Measurements from ENCODE around the gene ID3. TPM values are rescaled to one million over a fixed set of nuclear protein-coding genes. Genes with fewer than 3 reads are reported as not detected.

Gene ID3
- total and polyA plus RNA-seq, 9 of the 15 experiments (the other 6 are each of a cell fraction or from before 2014, with no cell fraction given) = 6.8 to 59.8 (median 23.5) TPM

- no peak for TF ChIP-seq PBX2 (CRISPR knock-in tag; IDR thresholded peaks at IDR 0.05; ENCODE audit: low read depth)
- TF ChIP-seq PBX2 (tag; conservative IDR thresholded peaks at IDR 0.05; ENCODE audit: low read depth) = no peak
- no peak for TF ChIP-seq KLF13 (tag; IDR thresholded peaks at IDR 0.05; ENCODE audit: borderline replicate concordance, low read depth)
- TF ChIP-seq SETDB1 (IDR thresholded peaks at IDR 0.05; ENCODE audit: low read length) = no peak
- TF ChIP-seq ZBTB17 (CRISPR knock-in tag; IDR thresholded peaks at IDR 0.05) = no peak
- TF ChIP-seq, protein P1, sequence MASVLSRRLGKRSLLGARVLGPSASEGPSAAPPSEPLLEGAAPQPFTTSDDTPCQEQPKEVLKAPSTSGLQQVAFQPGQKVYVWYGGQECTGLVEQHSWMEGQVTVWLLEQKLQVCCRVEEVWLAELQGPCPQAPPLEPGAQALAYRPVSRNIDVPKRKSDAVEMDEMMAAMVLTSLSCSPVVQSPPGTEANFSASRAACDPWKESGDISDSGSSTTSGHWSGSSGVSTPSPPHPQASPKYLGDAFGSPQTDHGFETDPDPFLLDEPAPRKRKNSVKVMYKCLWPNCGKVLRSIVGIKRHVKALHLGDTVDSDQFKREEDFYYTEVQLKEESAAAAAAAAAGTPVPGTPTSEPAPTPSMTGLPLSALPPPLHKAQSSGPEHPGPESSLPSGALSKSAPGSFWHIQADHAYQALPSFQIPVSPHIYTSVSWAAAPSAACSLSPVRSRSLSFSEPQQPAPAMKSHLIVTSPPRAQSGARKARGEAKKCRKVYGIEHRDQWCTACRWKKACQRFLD (CRISPR knock-in tag; IDR thresholded peaks at IDR 0.05) = no peak
- no peak for TF ChIP-seq FOS (IDR thresholded peaks at IDR 0.05; ENCODE audit: extremely low read depth, insufficient read length)
- TF ChIP-seq GMEB1 (CRISPR knock-in tag; IDR thresholded peaks at IDR 0.05) = no peak
- TF ChIP-seq RNF2 (IDR thresholded peaks at IDR 0.05) = no peak
- no peak for TF ChIP-seq NR2C2 (CRISPR knock-in tag; IDR thresholded peaks at IDR 0.05)
- TF ChIP-seq NR2C2 (tag; IDR thresholded peaks at IDR 0.05) = no peak
Measured at GRCh38 chr1:23524163-23524562, 35.1 kb downstream of the ID3 start (continued).
